ENCODE results near the gene SLC3A2. TPM values are rescaled to one million over a fixed set of nuclear protein-coding genes. Genes with fewer than 3 reads are reported as not detected.

The SLC3A2 gene
- total and polyA plus RNA-seq, 2 donors (not counting 3 experiments of a cell fraction or from before 2014, with no cell fraction given) = 208 to 337 TPM

DNA sequence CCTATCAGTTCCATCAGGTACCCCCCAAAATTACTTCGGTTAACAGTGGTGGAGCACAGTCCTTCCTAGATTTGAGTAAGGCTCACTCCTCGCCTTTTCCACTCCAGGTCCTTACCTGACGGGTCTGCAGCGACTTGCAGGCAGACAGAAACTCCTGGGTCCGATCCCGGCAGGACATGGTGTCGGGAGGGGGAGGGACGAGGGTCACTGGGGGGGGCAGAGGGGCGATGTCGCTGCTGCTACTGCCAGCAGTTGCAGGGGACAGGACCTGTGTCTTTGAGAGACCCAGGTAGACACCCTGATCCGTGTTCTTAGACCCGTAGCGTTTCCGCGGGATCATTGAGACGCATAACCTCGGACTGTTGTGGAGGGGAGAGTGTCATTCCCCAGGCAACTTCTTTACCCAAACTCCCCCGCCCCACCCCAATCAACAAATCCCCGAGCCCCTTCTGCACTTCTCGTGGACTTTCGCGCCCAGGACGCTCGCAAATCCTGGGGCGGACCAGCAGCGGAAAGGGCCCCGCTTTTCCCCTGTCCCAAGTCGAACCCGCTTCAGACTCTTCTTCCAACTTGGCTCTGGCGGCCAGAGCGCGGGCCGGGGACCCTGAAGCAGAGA, 49.7 kb upstream of the SLC3A2 start:
- Histone ChIP-seq H3K9me3 (replicated peaks; ENCODE audit: control insufficient read depth, insufficient read depth, low read length) (no peaks in the 10 kb centered on the region), H3K36me3 (ENCODE audit: control insufficient read depth in 2 of 2, extremely low read depth in 1 of 2, insufficient read depth in 2 of 2, low read length in 2 of 2) (peaks cover 10 to 24% of the 10 kb centered on the region in 2 experiments), H3K27me3 (ENCODE audit: control insufficient read depth in 2 of 2, insufficient read depth in 2 of 2, low read length in 2 of 2) (no peaks in the 10 kb centered on the region), H3K4me2 (ENCODE audit: insufficient read depth, low read length) (peak overlapping the region; percentile 91), H3K27ac (ENCODE audit: insufficient read depth, low read depth, low read length) (peak overlapping the region; percentile 76), H3K9ac (replicated peaks; ENCODE audit: extremely low read depth, insufficient read depth, low read length) (peak overlapping the region; percentile 91), H2AFZ (ENCODE audit: low read depth, low read length) (peak overlapping the region; percentile 30), H3K9me1 (replicated peaks; ENCODE audit: control insufficient read depth, extremely low read depth, insufficient read depth, low read length) (no peaks in the 10 kb centered on the region), H4K20me1 (replicated peaks; ENCODE audit: control insufficient read depth, extremely low read depth, insufficient read depth, low read length) (no peaks in the 10 kb centered on the region), H3K79me2 (ENCODE audit: control insufficient read depth, insufficient read depth, low read length) (peaks cover 27% of the 10 kb centered on the region), H3K4me1 (ENCODE audit: control insufficient read depth, extremely low read depth, insufficient read depth, low read length) (peaks cover 13% of the 10 kb centered on the region), H3K4me3 (replicated peaks in 1 of 3; ENCODE audit: insufficient read depth in 1 of 3, low read depth in 1 of 3, low read length in 3 of 3) (peak overlapping the region; percentile 62 to 82 (median 75))
- ChIA-PET CTCF (interaction anchor here (1.8 to 1.9 kb wide), 2 partner anchors 44 to 45 kb away, joined by 7 to 17 read pairs; no protein-coding TSS in a partner anchor), POLR2A (interaction anchor here (0.7 to 2.2 kb wide), 9 partner anchors 10 to 77 kb away, joined by 3 to 65 read pairs (median 5); partner anchors contain the start of genes TMEM179B, WDR74 and ZBTB3)
- FAIRE-seq (no peak), DNase-seq (ENCODE audit: low read depth, low spot score) (no peak)
- intact Hi-C loops (cut with micrococcal nuclease) = loop anchor here (1.0 to 5.0 kb wide), 2 partner anchors 26 to 434 kb away; partner anchors contain the start of gene NXF1
- BruUV-seq (replicated peaks) = no TSS peak
- dilution Hi-C loops (cut with MboI; ENCODE audit: extremely low pct_ligation_motif_present, low sequenced_read_pairs) = no loop called here
- no peak for TF ChIP-seq EZH2 (IDR thresholded peaks at IDR 0.05; ENCODE audit: borderline replicate concordance, low read depth, low read length, severe bottlenecking)
- no peak for TF ChIP-seq MYC (IDR thresholded peaks at IDR 0.05; ENCODE audit: low read depth, low read length)
- TF ChIP-seq, protein P1, sequence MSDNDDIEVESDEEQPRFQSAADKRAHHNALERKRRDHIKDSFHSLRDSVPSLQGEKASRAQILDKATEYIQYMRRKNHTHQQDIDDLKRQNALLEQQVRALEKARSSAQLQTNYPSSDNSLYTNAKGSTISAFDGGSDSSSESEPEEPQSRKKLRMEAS (IDR thresholded peaks at IDR 0.05; ENCODE audit: insufficient read depth, insufficient read length) = no peak
- TF ChIP-seq JUN (IDR thresholded peaks at IDR 0.05; ENCODE audit: borderline replicate concordance, insufficient read depth, insufficient read length, low read depth) = no peak
- TF ChIP-seq FOS (IDR thresholded peaks at IDR 0.05; ENCODE audit: borderline replicate concordance, insufficient read depth, low read length) = no peak
- TF ChIP-seq POLR2A (IDR thresholded peaks at IDR 0.05; ENCODE audit: low read depth, low read length) = no peak
- TF ChIP-seq POLR2AphosphoS5 (IDR thresholded peaks at IDR 0.05; ENCODE audit: insufficient read depth, low read depth, low read length) = no peak

Data from endothelial cell of umbilical vein (primary cell).